HG02852 (cell line): Measurements from ENCODE around the gene PDLIM5.
"Not testable (repeated sequence)": the region's sequence is repeated elsewhere in the genome, so short reads cannot be mapped to it uniquely, and the experiment has no call there.

Source experiments
- ATAC-seq: cut with Tn5 transposase; IDR thresholded peaks from one replicate; pipeline ENCODE4 v1.9.1; 2021; ENCODE audit warnings: mild to moderate bottlenecking, moderate library complexity; ENCODE audit not compliant: unreplicated experiment

Gene PDLIM5

DNA sequence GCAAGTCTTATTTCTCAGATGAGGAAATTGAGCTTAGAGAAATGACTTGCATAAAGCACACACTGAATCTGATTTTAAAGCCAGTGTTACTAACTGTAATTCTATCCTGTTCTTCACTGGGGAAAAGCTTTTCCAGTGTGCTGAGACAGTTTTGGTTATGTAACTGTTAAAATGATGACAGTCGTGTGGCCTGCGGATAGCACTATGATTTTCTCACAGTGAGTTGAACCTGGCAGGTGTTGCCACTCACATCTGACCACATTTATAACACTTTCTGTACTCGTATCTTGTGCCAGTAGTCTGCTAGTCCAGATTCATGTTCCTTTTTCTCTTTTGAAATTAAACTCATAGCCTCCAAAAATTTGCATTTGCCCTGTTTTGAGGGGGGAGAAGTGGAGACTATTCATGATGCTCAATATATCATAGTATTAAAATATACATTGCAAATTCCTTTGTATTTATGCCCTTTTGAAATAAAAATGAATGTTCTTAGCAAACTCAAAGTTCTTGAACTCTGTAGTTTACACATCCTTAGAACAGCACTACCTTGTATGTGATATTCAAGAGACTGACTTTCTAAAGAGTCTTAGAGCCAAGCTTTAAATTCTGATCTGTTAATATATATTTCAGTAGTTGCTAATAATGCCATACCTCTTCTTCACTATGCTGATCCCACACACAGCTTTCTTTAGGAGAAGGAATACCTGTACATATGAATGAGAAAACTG is 132.3 kb downstream of the PDLIM5 start:
- ATAC-seq: no peak

GRCh38 chr4:94588896-94589693 is 137.4 kb downstream of the PDLIM5 start:
- no peak for ATAC-seq

DNA sequence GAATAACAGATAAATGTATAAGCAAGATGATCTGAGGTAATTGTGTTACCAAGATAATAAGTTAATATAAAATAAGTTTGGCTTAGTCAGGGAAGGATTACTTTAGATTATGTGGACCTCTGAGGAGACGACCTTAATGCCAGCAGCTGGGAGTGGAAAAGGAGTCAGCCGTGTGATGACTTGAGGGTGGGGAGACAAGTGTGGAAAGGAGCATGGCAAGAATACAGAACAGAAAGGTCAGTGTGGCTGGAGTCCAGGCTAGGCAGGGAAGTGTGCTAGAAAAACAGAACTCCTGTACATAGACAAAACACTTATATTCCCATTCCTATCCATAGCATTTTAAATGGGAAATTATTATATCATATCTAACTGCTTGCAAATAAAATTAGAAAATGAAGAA is 138.8 kb downstream of the PDLIM5 start:
- ATAC-seq: no peak

- no peak for ATAC-seq
These were observed 139.5 kb downstream of the PDLIM5 start for GRCh38 chr4:94591289-94591688.

GRCh38 chr4:94595013-94595412 is 143.3 kb downstream of the PDLIM5 start:
- no peak for ATAC-seq

DNA sequence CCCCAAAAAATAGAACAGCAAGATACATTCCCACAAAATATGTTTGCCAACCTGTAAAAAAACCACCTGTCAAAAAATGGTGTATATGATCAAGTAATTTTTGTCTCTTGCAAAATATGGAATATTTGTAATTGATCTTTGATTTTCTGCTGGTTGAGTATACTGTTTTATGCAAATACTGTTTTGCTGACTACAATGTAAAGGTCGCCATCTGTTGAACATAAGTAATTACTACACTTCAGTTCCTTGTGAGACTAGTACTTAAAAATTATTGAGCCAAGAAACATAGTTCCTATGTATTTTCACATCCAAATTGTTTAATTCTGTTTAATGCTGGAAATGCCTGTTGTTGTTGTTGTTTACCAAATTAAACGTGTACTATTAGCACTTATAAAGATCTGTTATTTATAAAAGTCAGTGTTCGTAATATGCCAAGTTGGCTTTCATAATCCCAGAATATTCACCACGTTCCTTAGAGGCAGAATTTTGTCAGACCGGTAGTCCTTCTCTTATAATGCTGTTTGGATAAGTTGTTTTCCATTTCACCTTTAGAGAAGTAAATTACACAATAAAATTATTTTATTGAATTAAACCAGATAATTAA is 144.2 kb downstream of the PDLIM5 start:
- peak; percentile 78 for ATAC-seq

DNA sequence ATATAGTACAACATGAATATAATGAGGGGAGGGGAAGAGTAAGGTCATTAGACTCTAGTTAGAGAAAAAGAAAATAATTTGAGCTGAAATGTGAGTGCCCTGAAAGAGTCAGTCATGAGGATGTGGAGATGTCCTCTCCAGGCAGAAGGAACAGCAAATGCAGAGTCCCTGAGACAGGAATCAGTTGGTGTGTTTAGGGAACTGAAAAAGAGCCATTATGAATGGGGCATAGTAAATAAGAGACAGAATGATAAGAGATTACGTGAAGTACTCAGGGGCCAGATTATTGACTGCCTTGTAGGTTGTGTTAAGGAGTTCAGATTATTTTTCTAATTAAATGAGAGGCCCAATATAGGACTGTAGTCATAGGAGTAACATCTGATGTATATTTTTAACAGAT is 147.0 kb downstream of the PDLIM5 start:
- no peak for ATAC-seq

DNA sequence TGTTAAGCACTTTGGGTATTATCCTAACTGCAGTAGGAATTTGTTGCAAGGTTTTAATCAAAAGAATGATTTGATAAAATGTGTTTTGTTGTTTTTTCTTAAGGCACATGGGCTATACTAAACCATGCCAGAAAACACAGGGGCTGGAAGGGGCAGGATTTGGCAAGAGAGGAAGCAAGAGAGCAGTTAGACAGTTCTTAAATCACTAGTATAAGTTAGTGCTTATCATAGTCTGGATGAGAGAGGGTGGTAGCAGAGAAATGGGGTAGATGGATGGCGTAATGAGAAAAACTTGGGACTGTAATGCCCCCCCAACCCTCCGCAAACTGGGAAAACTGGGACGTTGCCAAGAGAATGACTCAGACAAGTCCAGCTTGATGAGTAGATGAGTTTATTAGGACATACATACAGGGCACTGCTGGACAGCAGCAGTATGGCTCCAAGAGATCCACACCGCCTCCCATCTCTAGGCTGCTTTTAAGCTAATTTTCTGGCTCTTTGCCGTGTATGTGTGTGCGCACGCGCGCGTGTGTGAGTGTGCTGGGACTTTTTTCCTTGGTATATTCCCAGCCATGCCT is 151.5 kb downstream of the PDLIM5 start:
- no peak for ATAC-seq

DNA sequence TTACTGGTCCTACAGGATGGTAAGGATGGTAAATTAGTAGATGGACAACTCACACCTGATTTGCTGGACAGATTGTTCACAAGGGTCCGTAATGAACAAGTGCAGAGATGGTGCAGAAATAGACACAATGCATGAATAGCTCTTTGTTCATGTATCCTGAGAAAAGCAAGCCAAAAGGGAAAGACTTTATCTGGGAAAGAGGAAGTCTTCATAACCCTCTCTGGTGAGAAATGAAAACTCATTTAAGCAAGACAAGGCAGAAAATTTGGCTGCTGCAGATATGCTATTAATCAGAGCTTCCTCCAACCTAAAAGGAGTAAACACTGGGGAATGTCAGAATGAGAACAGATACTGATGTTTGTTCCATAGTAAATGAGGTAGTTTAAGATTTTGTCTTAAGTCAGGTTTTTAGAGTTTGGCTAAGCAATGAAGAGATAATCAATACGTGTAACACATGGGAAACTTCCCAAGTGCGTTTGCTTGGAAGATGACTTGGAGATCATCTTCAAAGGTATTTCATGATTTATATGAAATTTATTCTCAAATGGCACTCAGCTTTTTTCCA is 153.6 kb downstream of the PDLIM5 start:
- ATAC-seq: no peak

DNA sequence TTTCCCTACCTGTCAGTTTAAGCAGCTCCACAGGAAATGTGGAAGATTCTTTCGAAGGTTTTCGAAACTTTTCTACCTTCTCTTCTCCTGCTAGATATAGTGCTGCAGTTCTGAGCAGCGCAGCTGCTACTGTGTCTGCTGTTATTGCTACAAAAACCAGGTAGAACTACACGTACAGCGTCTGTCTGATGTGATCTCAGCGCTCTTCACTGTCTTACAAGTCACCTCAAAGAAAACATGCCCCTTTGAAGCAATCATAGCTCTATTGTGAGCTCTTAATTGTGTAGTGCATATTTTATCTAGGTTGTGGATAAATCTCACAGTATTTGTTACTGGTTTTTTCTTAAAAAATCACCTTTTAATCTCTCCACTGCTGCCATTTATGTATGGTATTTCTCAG is 158.4 kb downstream of the PDLIM5 start:
- ATAC-seq: no peak

- no peak for ATAC-seq
These were observed 161.5 kb downstream of the PDLIM5 start for GRCh38 chr4:94613248-94613647.

- ATAC-seq: no peak
These were observed 163.7 kb downstream of the PDLIM5 start for GRCh38 chr4:94615451-94615850.

- no peak for ATAC-seq
These were observed 169.8 kb downstream of the PDLIM5 start for GRCh38 chr4:94621491-94622080.

DNA sequence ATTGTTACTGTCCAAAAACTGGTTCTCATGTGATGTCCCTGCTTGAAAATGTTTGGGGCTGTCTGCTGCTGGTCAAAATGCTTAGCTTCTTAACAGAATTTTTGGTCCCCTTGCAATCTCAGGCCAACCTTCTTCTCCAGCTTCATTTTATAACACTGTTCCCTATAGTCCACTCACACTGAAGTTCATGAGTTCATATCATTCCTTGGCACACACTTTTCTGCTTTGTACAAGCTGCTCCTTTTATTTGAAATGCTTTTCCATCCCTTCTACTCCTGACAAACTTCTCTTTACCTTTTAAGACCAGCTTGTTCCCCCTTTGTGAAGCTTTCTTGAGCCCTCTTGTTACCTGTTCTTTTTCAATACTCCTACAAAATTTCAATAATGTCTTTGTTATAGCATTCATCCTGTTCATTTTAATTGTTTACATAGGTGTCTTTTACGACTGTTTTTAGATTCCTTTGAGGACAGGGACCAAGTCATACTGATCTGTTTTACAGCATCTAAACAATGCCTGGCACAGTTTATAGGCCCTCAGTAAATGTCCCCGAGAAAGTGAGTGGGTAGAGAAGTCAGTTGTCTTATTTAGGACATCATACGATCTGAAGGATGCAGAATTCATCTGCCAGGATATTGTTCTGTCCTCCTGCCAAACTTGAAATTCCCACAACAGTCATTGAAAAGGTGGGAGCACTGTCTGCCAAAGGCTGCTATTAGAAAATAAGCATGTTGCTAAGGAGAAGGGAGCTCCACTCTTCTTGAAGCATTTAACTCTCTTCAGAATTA is 171.6 kb downstream of the PDLIM5 start:
- ATAC-seq: no peak

- no peak for ATAC-seq
These were observed 175.2 kb downstream of the PDLIM5 start for GRCh38 chr4:94626942-94627341.

DNA sequence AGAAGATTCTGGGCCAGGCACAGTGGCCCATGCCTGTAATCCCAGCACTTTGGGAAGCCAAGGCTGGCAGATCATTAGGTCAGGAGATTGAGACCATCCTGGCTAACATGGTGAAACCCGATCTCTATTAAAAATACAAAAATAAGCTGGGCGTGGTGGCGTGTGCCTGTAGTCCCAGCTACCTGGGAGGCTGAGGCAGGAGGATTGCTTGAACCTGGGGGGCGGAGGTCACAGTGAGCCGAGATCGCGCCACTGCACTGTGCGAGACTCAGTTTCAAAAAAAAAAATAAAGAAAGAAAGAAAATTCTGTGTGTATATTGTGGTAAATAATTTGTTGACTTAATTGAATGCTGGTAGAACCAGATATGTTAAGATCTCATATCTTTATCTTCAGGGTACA is 177.3 kb downstream of the PDLIM5 start:
- not testable (repeated sequence) for ATAC-seq

DNA sequence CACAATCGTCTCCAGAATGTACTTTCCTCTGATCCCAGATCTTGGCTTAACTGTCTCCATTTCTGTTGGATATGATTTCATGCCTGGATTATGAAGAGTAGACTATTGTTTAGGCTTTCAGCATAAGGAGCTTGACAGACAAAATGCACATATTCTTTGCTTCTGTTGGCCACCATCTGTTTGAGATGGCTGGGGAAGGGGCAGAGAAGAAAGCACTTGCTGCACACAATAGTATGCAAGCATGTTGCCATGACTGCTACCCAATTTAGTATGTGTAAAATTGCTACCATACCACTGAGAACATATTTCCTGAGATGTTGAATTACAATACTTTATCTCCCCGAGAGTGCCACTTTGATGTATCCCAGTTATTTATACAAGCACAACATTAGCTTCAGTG is 178.1 kb downstream of the PDLIM5 start:
- no peak for ATAC-seq

GRCh38 chr4:94634271-94634670 is 182.5 kb downstream of the PDLIM5 start:
- ATAC-seq: no peak

DNA sequence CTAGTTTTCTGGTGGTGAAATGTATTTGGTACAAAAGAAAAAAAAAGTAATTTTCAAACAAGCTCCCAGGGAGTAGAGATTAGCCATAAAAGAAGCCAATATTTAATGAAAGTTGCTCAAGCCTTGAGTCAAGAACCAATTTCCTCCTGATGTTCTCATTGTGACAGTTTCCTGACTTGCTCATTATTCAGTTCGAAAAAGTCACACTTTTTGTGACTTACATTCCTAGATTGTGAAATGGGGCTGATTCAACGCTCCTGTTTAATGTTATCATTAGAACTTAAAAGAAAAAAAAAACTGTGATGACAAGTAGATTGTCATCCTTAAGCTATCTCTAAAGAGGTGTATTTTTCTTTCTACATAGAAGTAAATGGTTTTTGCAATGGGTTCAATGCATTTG is 183.4 kb downstream of the PDLIM5 start:
- ATAC-seq: no peak

GRCh38 chr4:94636004-94636403 is 184.3 kb downstream of the PDLIM5 start:
- ATAC-seq: no peak
